Kidney (tissue), 14 donors: Measurements from ENCODE around the gene RAPGEF5. TPM values are rescaled to one million over a fixed set of nuclear protein-coding genes. Genes with fewer than 3 reads are reported as not detected.

Experiments used
- DNase-seq, 5 donors: peaks; one replicate each; pipeline ENCODE4 v3.0.0-alpha.2; 2013 to 2020
- FAIRE-seq: peaks from 2 replicates; lab custom pipeline; 2012; peaks lifted over from hg19 to GRCh38; lab: Jason Lieb, UNC
- H3K27ac ChIP-seq, 2 donors: one replicate each; pipeline ENCODE4 v1.7.0; 2013; ENCODE audit warnings: low read depth in 2 of 2, low read length in 2 of 2, inconsistent platforms in 1 of 2
- H3K27me3 ChIP-seq: one replicate; pipeline ENCODE4 v1.7.1; 2013; ENCODE audit warnings: low read length, inconsistent platforms; ENCODE audit not compliant: control insufficient read depth, insufficient read depth
- H3K36me3 ChIP-seq, 3 donors: one replicate each; pipeline versions ENCODE4 v1.7.0 to v1.7.1; 2013; ENCODE audit warnings: low read length in 3 of 3, control low read depth in 1 of 3, inconsistent platforms in 1 of 3; ENCODE audit not compliant: insufficient read depth in 3 of 3, control insufficient read depth in 2 of 3
- H3K4me1 ChIP-seq, 3 donors: one replicate each; pipeline versions ENCODE4 v1.7.0 to v1.7.1; 2013; ENCODE audit warnings: low read length in 3 of 3, inconsistent platforms in 1 of 3, low read depth in 1 of 3; ENCODE audit not compliant: control insufficient read depth in 2 of 3, insufficient read depth in 2 of 3
- H3K4me3 ChIP-seq, 3 donors: one replicate each; pipeline versions ENCODE4 v1.7.0 to v1.8.1; 2013; ENCODE audit warnings: low read length in 3 of 3, control low read depth in 1 of 3, inconsistent platforms in 1 of 3
- H3K9ac ChIP-seq, 3 donors: one replicate each; pipeline versions ENCODE4 v1.7.0 to v1.7.1; 2013; ENCODE audit warnings: low read length in 3 of 3, control low read depth in 1 of 3, inconsistent platforms in 1 of 3
- H3K9me3 ChIP-seq, 3 donors: one replicate each; pipeline versions ENCODE4 v1.7.0 to v1.7.1; 2013; ENCODE audit warnings: low read length in 3 of 3, control low read depth in 1 of 3, inconsistent platforms in 1 of 3; ENCODE audit not compliant: control insufficient read depth in 2 of 3, insufficient read depth in 1 of 3
- intact Hi-C: fragments of 100-400 bp; cut with DNase I; formaldehyde crosslinking; loops from one replicate; pipeline ENCODE4 v1.11.1; 2022
- polyA plus RNA-seq: library from polyadenylated mRNA; stranded (reverse); fragments of 350-450 nt; fragmentation: Illumina TruSeq; extraction: RNeasy Lipid Tissue Mini Kit (QIAGEN cat#74804); gene quantifications from one replicate; pipeline ENCODE4 v1.2.3, GENCODE V29; 2014; ENCODE audit warnings: low read depth, low replicate concordance; ENCODE audit not compliant: insufficient read depth
- total RNA-seq: library from RNA; stranded (reverse); fragmentation: NEBNext Ultra II Directional; extraction: Animal tissue kit (Norgen Biotek cat#: 25700); gene quantifications from one replicate; pipeline ENCODE4 v1.2.1, GENCODE V29; 2021
- TF ChIP-seq, protein P1 (sequence below): IDR thresholded peaks from 3 replicates; pipeline ENCODE4 v1.5.1; 2012; ENCODE audit warnings: mild to moderate bottlenecking, moderate library complexity, borderline replicate concordance; ENCODE audit not compliant: insufficient read depth; ENCODE audit errors: extremely low read depth
- donor health status: control.
- donor health status: control.
- donor health status: control.
- donor health status: control.
- donor health status: control.
- donor health status: DM: yes; HTN: yes; CAD: no.
- donor health status: Normal renal cell carcinoma (clear cell type).

The RAPGEF5 gene
- total and polyA plus RNA-seq, 2 donors from 2014 or later = 3.9 to 67.8 TPM

DNA sequence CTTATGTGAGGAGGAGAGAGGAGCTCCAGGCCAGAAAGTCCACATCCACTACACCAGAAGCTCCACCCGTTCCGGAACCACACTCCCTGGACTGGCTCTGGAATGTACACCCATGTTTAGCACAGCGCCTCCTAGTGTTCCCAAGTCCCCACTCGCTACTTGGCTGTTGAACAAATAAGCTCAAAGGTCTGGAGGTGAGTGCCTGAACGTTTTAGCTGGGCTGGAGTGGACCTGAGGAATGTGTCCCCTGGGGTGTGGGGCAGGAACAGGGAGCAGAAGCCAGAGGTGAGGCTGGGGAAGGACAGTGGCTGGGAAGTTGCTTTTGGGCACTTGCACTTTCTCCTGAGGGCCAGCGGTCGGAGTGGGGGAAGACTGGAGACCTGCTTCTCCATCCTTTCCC lies 247.2 kb downstream of the RAPGEF5 start:
- no peak for FAIRE-seq
- no peaks in the 10 kb centered on the region for H3K4me1 ChIP-seq
- no peak overlapping the region for H3K27ac ChIP-seq
- no peak overlapping the region for H3K9ac ChIP-seq
- peak in 2 of 5 donors; percentile 56 to 62 for DNase-seq
- no peaks in the 10 kb centered on the region for H3K9me3 ChIP-seq
- H3K27me3 ChIP-seq = no peaks in the 10 kb centered on the region
- no peaks in the 10 kb centered on the region for H3K36me3 ChIP-seq
- TF ChIP-seq, protein P1, sequence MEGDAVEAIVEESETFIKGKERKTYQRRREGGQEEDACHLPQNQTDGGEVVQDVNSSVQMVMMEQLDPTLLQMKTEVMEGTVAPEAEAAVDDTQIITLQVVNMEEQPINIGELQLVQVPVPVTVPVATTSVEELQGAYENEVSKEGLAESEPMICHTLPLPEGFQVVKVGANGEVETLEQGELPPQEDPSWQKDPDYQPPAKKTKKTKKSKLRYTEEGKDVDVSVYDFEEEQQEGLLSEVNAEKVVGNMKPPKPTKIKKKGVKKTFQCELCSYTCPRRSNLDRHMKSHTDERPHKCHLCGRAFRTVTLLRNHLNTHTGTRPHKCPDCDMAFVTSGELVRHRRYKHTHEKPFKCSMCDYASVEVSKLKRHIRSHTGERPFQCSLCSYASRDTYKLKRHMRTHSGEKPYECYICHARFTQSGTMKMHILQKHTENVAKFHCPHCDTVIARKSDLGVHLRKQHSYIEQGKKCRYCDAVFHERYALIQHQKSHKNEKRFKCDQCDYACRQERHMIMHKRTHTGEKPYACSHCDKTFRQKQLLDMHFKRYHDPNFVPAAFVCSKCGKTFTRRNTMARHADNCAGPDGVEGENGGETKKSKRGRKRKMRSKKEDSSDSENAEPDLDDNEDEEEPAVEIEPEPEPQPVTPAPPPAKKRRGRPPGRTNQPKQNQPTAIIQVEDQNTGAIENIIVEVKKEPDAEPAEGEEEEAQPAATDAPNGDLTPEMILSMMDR = peak; percentile 14
- intact Hi-C loops = loop anchor here (5.0 kb wide), 1 partner anchor 378 kb away; no protein-coding TSS in a partner anchor
- no peak overlapping the region for H3K4me3 ChIP-seq

DNA sequence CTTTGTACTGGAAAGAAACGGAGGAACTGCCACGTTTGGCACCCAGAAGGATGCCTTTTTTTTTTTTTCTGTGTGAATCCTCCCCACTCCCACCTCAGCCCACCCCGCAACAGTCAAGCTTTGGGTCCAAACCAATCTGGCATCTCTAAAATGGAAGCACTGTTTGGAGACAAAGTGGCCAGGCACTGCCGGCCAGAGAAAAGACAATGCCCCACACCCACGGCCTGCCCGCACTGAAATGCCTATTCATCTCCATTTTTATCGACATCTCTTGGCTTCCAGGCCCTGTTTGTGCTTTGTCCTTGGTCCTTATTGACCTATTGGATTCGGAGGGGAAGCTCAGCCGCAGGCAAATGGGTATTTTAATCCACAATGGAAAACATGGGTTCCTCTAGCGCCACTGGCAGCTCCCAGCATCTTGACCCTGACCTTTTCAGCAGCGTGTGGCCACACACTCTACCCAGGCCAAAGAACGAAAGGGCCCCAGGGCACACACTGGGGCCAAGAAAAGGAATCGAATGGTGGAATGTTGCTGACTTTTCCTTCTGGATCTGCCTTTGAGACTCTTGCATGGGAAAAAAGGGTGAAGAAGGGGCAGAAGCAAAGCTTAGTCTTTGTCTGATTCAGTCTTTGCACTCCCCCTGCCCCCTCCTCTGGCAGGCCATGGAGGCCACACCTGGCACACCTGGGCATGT lies 248.7 kb downstream of the RAPGEF5 start:
- Histone ChIP-seq H3K36me3 (no peaks in the 10 kb centered on the region), H3K4me1 (no peaks in the 10 kb centered on the region), H3K4me3 (no peak overlapping the region), H3K27ac (no peak overlapping the region), H3K9me3 (no peaks in the 10 kb centered on the region), H3K27me3 (no peaks in the 10 kb centered on the region), H3K9ac (no peak overlapping the region)
- no peak for FAIRE-seq
- DNase-seq = no peak
- intact Hi-C loops = no loop called here
- TF ChIP-seq, protein P1 = no peak

DNA sequence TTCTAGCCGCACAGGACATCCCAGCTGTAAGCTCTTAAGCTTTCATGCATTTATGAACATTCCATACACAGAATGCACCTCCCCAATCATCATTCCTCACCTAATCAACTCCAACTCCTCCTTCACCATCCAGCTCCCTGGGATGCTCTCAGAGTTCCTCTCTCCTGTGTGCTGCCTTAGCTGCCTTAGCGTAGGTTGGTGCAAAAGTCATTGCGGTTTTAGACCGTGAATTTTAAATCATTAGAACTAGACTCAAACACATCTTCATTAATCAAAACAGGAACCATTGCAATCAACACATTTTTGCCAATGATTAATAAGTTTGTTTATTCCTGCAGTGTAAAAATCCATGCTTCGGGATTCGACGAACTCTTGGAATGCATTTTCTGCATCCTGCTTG lies 251.4 kb downstream of the RAPGEF5 start:
- intact Hi-C loops = no loop called here
- H3K9me3 ChIP-seq = no peaks in the 10 kb centered on the region
- no peaks in the 10 kb centered on the region for H3K4me1 ChIP-seq
- no peaks in the 10 kb centered on the region for H3K36me3 ChIP-seq
- TF ChIP-seq, protein P1 = no peak
- H3K27ac ChIP-seq = no peak overlapping the region
- no peak overlapping the region for H3K4me3 ChIP-seq
- no peaks in the 10 kb centered on the region for H3K27me3 ChIP-seq
- H3K9ac ChIP-seq = no peak overlapping the region
- no peak for FAIRE-seq
- DNase-seq = no peak
